GM13976 (cell line): Measurements from ENCODE around the gene SLC9B2.
A peak's percentile ranks its signal among the peaks of the same experiment; 100 is the strongest.

Experiments used
- DNase-seq: peaks from one replicate; pipeline ENCODE4 v3.0.0; 2012; ENCODE audit warnings: low spot score
- in situ Hi-C: fragments of 300-500 bp; cut with MboI; formaldehyde crosslinking; loops from one replicate; pipeline ENCODE4 v1.12.0; 2022; ENCODE audit warnings: low sequenced_read_pairs, mixed read lengths, inconsistent platforms; ENCODE audit not compliant: unreplicated experiment
- TF ChIP-seq, protein P1 (sequence below): IDR thresholded peaks from 2 replicates; pipeline ENCODE4 v1.5.1; 2012; ENCODE audit warnings: borderline replicate concordance, mild to moderate bottlenecking; ENCODE audit not compliant: insufficient read depth; ENCODE audit errors: extremely low read depth, missing control alignments, control extremely low read depth

The SLC9B2 gene

DNA sequence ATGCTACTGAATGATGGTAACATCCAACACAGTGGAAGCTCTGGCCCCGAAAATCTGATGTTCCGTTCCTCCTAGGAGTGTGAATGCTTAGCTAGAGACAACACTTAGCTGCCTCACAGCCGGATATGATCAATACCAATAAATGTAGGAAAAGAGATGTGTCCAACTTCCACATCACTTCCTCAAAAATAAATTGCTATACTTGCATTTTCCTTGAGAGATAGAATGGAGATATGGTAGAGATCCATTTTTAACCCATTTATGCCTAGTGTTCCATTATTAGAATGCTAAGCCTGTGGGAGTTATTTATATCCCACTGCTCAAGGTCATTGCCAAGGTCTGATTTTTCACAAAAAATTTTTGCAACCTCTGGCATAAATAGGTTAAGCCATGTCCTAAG is 51.6 kb downstream of the SLC9B2 start:
- in situ Hi-C loops, result no loop called here
- DNase-seq, result no peak
- TF ChIP-seq, protein P1, sequence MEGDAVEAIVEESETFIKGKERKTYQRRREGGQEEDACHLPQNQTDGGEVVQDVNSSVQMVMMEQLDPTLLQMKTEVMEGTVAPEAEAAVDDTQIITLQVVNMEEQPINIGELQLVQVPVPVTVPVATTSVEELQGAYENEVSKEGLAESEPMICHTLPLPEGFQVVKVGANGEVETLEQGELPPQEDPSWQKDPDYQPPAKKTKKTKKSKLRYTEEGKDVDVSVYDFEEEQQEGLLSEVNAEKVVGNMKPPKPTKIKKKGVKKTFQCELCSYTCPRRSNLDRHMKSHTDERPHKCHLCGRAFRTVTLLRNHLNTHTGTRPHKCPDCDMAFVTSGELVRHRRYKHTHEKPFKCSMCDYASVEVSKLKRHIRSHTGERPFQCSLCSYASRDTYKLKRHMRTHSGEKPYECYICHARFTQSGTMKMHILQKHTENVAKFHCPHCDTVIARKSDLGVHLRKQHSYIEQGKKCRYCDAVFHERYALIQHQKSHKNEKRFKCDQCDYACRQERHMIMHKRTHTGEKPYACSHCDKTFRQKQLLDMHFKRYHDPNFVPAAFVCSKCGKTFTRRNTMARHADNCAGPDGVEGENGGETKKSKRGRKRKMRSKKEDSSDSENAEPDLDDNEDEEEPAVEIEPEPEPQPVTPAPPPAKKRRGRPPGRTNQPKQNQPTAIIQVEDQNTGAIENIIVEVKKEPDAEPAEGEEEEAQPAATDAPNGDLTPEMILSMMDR, result no peak

DNA sequence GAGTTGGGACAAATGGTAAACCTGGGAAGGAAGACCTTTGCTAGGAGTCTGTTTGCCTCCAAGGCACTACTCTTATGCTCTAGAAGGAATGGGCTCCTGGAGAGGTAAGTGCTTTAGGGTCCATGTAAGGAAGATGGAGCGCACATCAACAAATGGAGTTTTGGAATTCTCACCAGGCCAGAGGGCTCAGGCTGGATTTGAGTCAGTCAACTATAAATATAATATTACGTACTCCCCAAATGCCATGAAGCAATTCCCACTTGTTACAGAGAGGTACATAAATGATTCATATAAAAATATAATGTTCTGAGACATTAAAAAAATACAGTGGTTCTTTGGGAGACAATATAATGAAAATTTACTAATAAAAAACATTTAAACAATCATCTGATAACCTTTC is 55.4 kb downstream of the SLC9B2 start:
- TF ChIP-seq, protein P1, result no peak
- no peak for DNase-seq
- in situ Hi-C loops, result no loop called here

DNA sequence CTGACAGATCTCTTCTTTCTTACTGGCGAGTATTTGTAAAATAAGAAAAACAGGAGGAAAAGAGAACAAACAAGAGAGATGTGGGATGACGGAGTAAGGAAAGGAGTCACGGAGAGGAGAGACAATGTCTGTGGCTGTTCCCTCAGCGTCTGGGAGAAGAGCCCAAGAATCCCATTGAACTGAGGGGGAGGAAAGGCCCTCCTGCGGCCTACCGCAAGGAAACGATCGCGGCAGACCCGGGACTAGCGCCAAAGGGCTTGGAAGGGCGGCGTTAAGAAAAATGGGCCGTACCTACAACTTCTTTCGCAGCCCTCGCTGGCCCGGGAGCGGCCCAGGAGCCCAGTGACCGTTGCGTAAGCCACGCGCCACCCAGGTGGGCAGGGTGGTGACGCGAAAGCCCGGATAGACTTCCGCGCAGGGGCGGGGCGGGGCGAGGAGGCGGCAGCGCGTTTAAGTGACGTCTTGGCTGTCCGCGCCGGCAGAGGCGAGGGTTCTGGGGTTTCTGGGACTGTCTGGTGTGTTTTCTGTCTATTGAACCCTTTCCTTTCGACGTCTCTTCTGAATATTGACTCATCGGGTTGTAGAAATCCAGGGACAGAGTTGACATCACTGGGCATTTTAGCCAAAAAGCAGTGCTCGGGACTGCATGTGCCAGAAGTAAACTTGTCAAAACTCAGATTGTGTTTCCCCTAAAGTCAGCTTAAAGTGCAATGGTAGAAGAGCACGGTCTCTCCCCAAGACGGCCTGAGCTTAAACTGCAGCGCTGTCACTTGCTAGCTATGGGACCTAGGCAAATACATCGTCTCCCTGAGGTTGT is 57.0 kb downstream of the SLC9B2 start, which contains the start of gene SLC9B1:
Gene SLC9B1, minus strand, starts transcription at position 398 of the 817 bp plus-strand sequence. CDS start 27,994 bp downstream, outside the sequence.
- TF ChIP-seq, protein P1, result no peak
- in situ Hi-C loops, result no loop called here
- DNase-seq, result peak; percentile 90

DNA sequence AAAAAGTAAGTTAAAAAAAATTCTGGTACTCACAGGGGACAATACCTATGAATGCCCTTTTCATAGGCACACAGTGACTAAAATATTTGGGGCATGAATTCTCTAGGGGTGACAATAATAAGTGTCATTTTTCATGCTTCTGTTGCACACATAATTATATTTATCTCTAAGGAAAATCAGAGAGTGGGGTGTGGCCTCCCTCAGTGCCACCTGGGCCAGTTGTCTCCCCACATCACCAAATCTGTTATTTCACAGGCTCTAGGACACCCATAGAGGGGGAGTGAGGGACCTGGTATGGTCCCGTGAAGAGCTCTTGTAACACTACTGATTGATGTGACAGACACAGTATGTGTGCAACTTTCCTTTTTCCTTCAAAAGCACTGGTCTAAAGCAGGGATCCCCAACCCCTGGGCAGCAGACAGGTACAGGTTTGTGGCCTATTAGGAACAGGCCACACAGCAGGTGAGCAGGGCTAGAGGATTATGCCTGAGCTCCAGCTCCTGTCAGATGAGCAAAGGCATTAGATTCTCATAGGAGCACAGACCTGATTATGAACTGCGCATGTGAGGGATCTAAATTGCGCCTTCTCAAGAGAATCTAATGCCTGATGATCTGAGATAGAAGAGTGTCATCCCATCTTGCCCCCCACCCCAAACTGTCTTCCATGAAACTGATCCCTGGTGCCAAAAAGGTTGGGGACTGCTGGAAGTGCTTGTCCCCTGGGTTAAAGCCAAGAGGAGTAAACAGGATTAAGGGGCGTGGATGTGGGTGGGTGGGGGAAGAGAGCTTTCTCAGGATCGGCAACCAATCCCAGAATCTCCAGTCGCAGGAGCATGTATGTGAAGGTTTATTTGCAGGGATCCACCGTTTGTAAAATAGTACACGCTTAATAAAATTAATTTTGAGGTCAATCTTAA is 57.9 kb downstream of the SLC9B2 start:
- no peak for DNase-seq
- TF ChIP-seq, protein P1, result no peak
- in situ Hi-C loops, result no loop called here

DNA sequence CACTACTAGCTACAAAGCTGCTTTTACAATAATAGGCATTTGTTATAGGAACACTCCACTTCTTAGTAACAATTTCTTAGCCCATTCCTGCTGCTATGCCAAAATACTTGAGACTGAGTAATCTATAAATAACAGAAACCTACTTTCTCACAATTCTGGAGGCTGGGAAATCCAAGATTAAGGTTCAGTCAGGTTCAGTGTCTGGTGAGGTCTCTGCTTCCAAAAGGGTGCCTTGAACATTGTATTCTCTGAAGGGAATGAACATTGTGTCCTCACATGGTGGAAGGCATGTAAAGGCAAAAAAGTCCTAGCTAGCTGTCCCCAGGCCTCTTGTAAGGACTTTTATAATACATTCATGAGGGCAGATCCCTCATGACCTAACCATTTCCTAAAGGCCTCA is 64.0 kb downstream of the SLC9B2 start:
- in situ Hi-C loops, result no loop called here
- TF ChIP-seq, protein P1, result no peak
- no peak for DNase-seq

DNA sequence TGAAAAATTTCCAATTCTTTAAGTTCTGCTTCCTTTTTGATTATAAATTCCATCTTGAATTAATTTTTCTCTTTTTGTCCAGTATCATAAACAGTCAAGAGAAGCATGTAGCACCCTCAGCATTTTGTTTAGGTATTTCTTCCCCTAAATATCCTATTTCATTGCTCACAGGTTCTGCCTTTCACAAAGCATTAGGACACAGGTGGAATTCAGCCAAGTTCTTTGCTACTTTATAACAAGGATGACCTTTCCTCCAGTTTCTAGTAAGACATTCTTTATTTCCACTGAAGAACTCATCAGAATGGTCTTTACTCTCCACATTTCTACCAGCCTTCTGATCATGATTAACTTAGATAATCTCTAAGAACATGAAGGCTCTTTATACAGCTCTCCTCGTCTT is 64.5 kb downstream of the SLC9B2 start:
- in situ Hi-C loops, result no loop called here
- no peak for DNase-seq
- TF ChIP-seq, protein P1, result no peak
